Activated CD4-positive, alpha-beta T cell treated with anti-CD3 and anti-CD28 coated beads for 36 hours (primary cell): ENCODE results near the gene UBFD1. TPM values are rescaled to one million over a fixed set of nuclear protein-coding genes. Genes with fewer than 3 reads are reported as not detected.

Experiments used
- ATAC-seq: fragments of 200-7000 bp; cut with Tn5 transposase; one replicate; pipeline ENCODE4 v1.10.0; 2021; ENCODE audit warnings: mild to moderate bottlenecking, moderate library complexity
- CTCF ChIA-PET: fragments of 350-600 bp; sonication (Branson Sonifier 250); formaldehyde crosslinking; loops from one replicate; lab custom pipeline; 2021; ENCODE audit warnings: antibody characterized with exemption; lab: Charles Lee
- POLR2A ChIA-PET: fragments of 350-600 bp; sonication (Branson Sonifier 250); formaldehyde crosslinking; loops from one replicate; lab custom pipeline; 2021; ENCODE audit warnings: antibody characterized with exemption, inconsistent platforms; lab: Charles Lee
- DNase-seq: peaks from one replicate; pipeline ENCODE4 v3.0.0-alpha.2; 2020
- H3K27ac Mint-ChIP-seq: one replicate; pipeline ENCODE4 v1.8.0; 2021; ENCODE audit warnings: mixed read lengths
- H3K27me3 Mint-ChIP-seq: one replicate; pipeline ENCODE4 v1.8.0; 2021; ENCODE audit warnings: mixed read lengths
- H3K36me3 Mint-ChIP-seq: one replicate; pipeline ENCODE4 v1.8.0; 2021; ENCODE audit warnings: low read depth, mixed read lengths
- H3K4me1 Mint-ChIP-seq: one replicate; pipeline ENCODE4 v1.8.0; 2021; ENCODE audit warnings: mixed read lengths
- H3K4me3 Mint-ChIP-seq: one replicate; pipeline ENCODE4 v1.8.0; 2021; ENCODE audit warnings: mild to moderate bottlenecking, moderate library complexity, mixed read lengths
- H3K9me3 Mint-ChIP-seq: one replicate; pipeline ENCODE4 v1.8.0; 2021; ENCODE audit warnings: low read depth, mixed read lengths
- intact Hi-C, 2 experiments: fragments of 100-400 bp; cut with DNase I in 1 of 2; cut with micrococcal nuclease in 1 of 2; formaldehyde crosslinking; loops; one replicate each; pipeline versions ENCODE4 v1.14.2 to v1.15.1; 2022 to 2024; cut with DNase I, micrococcal nuclease
- total RNA-seq, 2 experiments: library from RNA; stranded (reverse); gene quantifications; one replicate each; pipeline ENCODE4 v1.2.3, GENCODE V29; 2021

The UBFD1 gene
- total RNA-seq, 2 experiments from 2014 or later, result 56.8 to 57.2 TPM

- no peaks in the 10 kb centered on the region for H3K27me3 Mint-ChIP-seq
- intact Hi-C loops, result no loop called here
- ChIA-PET CTCF (interaction anchor here (0.6 kb wide), 1 partner anchor 21 kb away, joined by 3 read pairs; no protein-coding TSS in a partner anchor), POLR2A (no interaction called here)
- H3K4me1 Mint-ChIP-seq, result peaks cover 22% of the 10 kb centered on the region
- H3K27ac Mint-ChIP-seq, result no peak overlapping the region
- H3K4me3 Mint-ChIP-seq, result no peak overlapping the region
- no peak for ATAC-seq
- H3K9me3 Mint-ChIP-seq, result no peaks in the 10 kb centered on the region
- H3K36me3 Mint-ChIP-seq, result peaks cover 19% of the 10 kb centered on the region
- no peak for DNase-seq
Measured at GRCh38 chr16:23515881-23516280, 41.6 kb upstream of the UBFD1 start.

GRCh38 chr16:23516366-23517137, 41.0 kb upstream of the UBFD1 start:
- H3K4me3 Mint-ChIP-seq, result no peak overlapping the region
- H3K27me3 Mint-ChIP-seq, result no peaks in the 10 kb centered on the region
- H3K4me1 Mint-ChIP-seq, result peaks cover 19% of the 10 kb centered on the region
- ChIA-PET CTCF (no interaction called here), POLR2A (no interaction called here)
- DNase-seq (no peak), ATAC-seq (no peak)
- H3K9me3 Mint-ChIP-seq, result no peaks in the 10 kb centered on the region
- no peak overlapping the region for H3K27ac Mint-ChIP-seq
- H3K36me3 Mint-ChIP-seq, result peaks cover 23% of the 10 kb centered on the region
- intact Hi-C loops, result no loop called here

- Mint-ChIP-seq H3K9me3 (no peaks in the 10 kb centered on the region), H3K27ac (no peak overlapping the region), H3K27me3 (no peaks in the 10 kb centered on the region), H3K4me3 (no peak overlapping the region), H3K4me1 (peaks cover 19% of the 10 kb centered on the region), H3K36me3 (peaks cover 38% of the 10 kb centered on the region)
- no peak for DNase-seq
- POLR2A ChIA-PET, result no interaction called here
- no peak for ATAC-seq
- CTCF ChIA-PET, result no interaction called here
- intact Hi-C loops, result no loop called here
Measured at GRCh38 chr16:23518435-23518891, 39.1 kb upstream of the UBFD1 start.

- no peaks in the 10 kb centered on the region for H3K27me3 Mint-ChIP-seq
- ChIA-PET POLR2A (no interaction called here), CTCF (no interaction called here)
- peaks cover 42% of the 10 kb centered on the region for H3K36me3 Mint-ChIP-seq
- ATAC-seq (peak; percentile 60), DNase-seq (no peak)
- intact Hi-C loops, result no loop called here
- no peak overlapping the region for H3K4me3 Mint-ChIP-seq
- peaks cover 19% of the 10 kb centered on the region for H3K4me1 Mint-ChIP-seq
- H3K9me3 Mint-ChIP-seq, result no peaks in the 10 kb centered on the region
- no peak overlapping the region for H3K27ac Mint-ChIP-seq
Measured at GRCh38 chr16:23519282-23519681, 38.2 kb upstream of the UBFD1 start.

GRCh38 chr16:23520500-23520899, 37.0 kb upstream of the UBFD1 start:
- H3K4me3 Mint-ChIP-seq, result no peak overlapping the region
- peaks cover 9% of the 10 kb centered on the region for H3K4me1 Mint-ChIP-seq
- CTCF ChIA-PET, result no interaction called here
- H3K27ac Mint-ChIP-seq, result no peak overlapping the region
- DNase-seq (no peak), ATAC-seq (no peak)
- POLR2A ChIA-PET, result interaction anchor here (0.6 to 1.2 kb wide), 2 partner anchors 15 to 150 kb away, joined by 3 to 5 read pairs; no protein-coding TSS in a partner anchor
- peaks cover 46% of the 10 kb centered on the region for H3K36me3 Mint-ChIP-seq
- no peaks in the 10 kb centered on the region for H3K27me3 Mint-ChIP-seq
- intact Hi-C loops, result no loop called here
- no peaks in the 10 kb centered on the region for H3K9me3 Mint-ChIP-seq

GRCh38 chr16:23521037-23521743, 36.3 kb upstream of the UBFD1 start:
- POLR2A ChIA-PET, result interaction anchor here (0.6 to 1.2 kb wide), 3 partner anchors 15 to 149 kb away, joined by 3 to 5 read pairs (median 4); partner anchors contain the start of genes EARS2 and UBFD1
- Mint-ChIP-seq H3K27me3 (no peaks in the 10 kb centered on the region), H3K36me3 (peaks cover 45% of the 10 kb centered on the region), H3K9me3 (no peaks in the 10 kb centered on the region), H3K4me1 (peaks cover 3% of the 10 kb centered on the region), H3K27ac (no peak overlapping the region), H3K4me3 (no peak overlapping the region)
- DNase-seq, result no peak
- intact Hi-C loops, result no loop called here
- no peak for ATAC-seq
- CTCF ChIA-PET, result interaction anchor here (0.5 kb wide), 1 partner anchor 72 kb away, joined by 3 read pairs; no protein-coding TSS in a partner anchor

- ATAC-seq, result no peak
- POLR2A ChIA-PET, result interaction anchor here (1.1 kb wide), 1 partner anchor 35 kb away, joined by 4 read pairs; the partner anchor contains the start of genes EARS2 and UBFD1
- peaks cover 51% of the 10 kb centered on the region for H3K36me3 Mint-ChIP-seq
- H3K9me3 Mint-ChIP-seq, result no peaks in the 10 kb centered on the region
- H3K4me3 Mint-ChIP-seq, result no peak overlapping the region
- intact Hi-C loops, result no loop called here
- no peaks in the 10 kb centered on the region for H3K4me1 Mint-ChIP-seq
- DNase-seq, result no peak
- no peak overlapping the region for H3K27ac Mint-ChIP-seq
- CTCF ChIA-PET, result interaction anchor here (0.5 kb wide), 1 partner anchor 71 kb away, joined by 3 read pairs; no protein-coding TSS in a partner anchor
- no peaks in the 10 kb centered on the region for H3K27me3 Mint-ChIP-seq
Measured at GRCh38 chr16:23521965-23522364, 35.6 kb upstream of the UBFD1 start.

GRCh38 chr16:23523321-23523720, 34.2 kb upstream of the UBFD1 start:
- Mint-ChIP-seq H3K27ac (no peak overlapping the region), H3K4me1 (no peaks in the 10 kb centered on the region), H3K4me3 (no peak overlapping the region), H3K27me3 (no peaks in the 10 kb centered on the region), H3K9me3 (no peaks in the 10 kb centered on the region), H3K36me3 (peaks cover 55% of the 10 kb centered on the region)
- ChIA-PET CTCF (no interaction called here), POLR2A (no interaction called here)
- DNase-seq (no peak), ATAC-seq (no peak)
- intact Hi-C loops, result no loop called here

GRCh38 chr16:23523876-23524385, 33.6 kb upstream of the UBFD1 start:
- no peaks in the 10 kb centered on the region for H3K4me1 Mint-ChIP-seq
- ChIA-PET POLR2A (no interaction called here), CTCF (no interaction called here)

GRCh38 chr16:23524886-23525285, 32.6 kb upstream of the UBFD1 start:
- DNase-seq (no peak), ATAC-seq (no peak)
- Mint-ChIP-seq H3K4me3 (no peak overlapping the region), H3K4me1 (no peaks in the 10 kb centered on the region), H3K36me3 (peaks cover 47% of the 10 kb centered on the region), H3K9me3 (no peaks in the 10 kb centered on the region), H3K27ac (no peak overlapping the region), H3K27me3 (no peaks in the 10 kb centered on the region)
- ChIA-PET POLR2A (interaction anchor here (0.6 kb wide), 1 partner anchor 22 kb away, joined by 3 read pairs; no protein-coding TSS in a partner anchor), CTCF (interaction anchor here (1.3 kb wide), 1 partner anchor 14 kb away, joined by 4 read pairs; no protein-coding TSS in a partner anchor)
- intact Hi-C loops, result no loop called here

More at GRCh38 chr16:23523876-23524385, 33.6 kb upstream of the UBFD1 start:
- Mint-ChIP-seq H3K27me3 (no peaks in the 10 kb centered on the region), H3K9me3 (no peaks in the 10 kb centered on the region), H3K36me3 (peaks cover 55% of the 10 kb centered on the region), H3K27ac (no peak overlapping the region), H3K4me3 (no peak overlapping the region)
- ATAC-seq, result no peak
- no peak for DNase-seq
- intact Hi-C loops, result no loop called here

- Mint-ChIP-seq H3K9me3 (no peaks in the 10 kb centered on the region), H3K4me1 (no peaks in the 10 kb centered on the region), H3K27me3 (no peaks in the 10 kb centered on the region), H3K27ac (no peak overlapping the region), H3K36me3 (peaks cover 31% of the 10 kb centered on the region), H3K4me3 (no peak overlapping the region)
- intact Hi-C loops, result no loop called here
- ChIA-PET POLR2A (no interaction called here), CTCF (no interaction called here)
- DNase-seq (no peak), ATAC-seq (no peak)
Measured at GRCh38 chr16:23527961-23528643, 29.4 kb upstream of the UBFD1 start.
